GM19043 (cell line): ENCODE data around the gene GRID2.

Experiments
- ATAC-seq: cut with Tn5 transposase; IDR thresholded peaks from one replicate; pipeline ENCODE4 v1.9.1; 2021; ENCODE audit warnings: low read depth; ENCODE audit not compliant: unreplicated experiment

The GRID2 gene

GRCh38 chr4:92885632-92886031 is 581.9 kb downstream of the GRID2 start:
- no peak for ATAC-seq

DNA sequence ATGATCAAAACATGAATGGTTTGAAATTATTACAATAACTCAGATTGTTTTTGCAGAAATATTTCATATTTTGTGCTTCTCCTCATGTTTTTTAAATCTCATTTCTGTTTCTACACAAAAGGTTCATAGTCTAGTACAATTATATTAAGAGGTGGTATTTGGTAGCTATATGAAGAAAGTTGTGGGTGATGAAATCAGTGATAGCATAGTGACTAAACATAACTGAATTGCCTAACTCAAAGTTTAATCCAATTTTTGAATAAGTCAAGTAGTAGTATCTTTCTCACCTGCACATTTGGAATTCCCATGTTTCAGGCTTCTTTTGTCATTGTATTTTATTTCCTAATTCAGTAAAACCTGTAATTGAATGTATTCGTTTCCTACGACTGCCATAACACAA is 648.7 kb downstream of the GRID2 start:
- ATAC-seq, result no peak

- ATAC-seq, result no peak
Measured at GRCh38 chr4:92952897-92953296, 649.1 kb downstream of the GRID2 start.

- no peak for ATAC-seq
Measured at GRCh38 chr4:92953462-92953861, 649.7 kb downstream of the GRID2 start.

GRCh38 chr4:92961881-92962280 is 658.1 kb downstream of the GRID2 start:
- ATAC-seq, result no peak

DNA sequence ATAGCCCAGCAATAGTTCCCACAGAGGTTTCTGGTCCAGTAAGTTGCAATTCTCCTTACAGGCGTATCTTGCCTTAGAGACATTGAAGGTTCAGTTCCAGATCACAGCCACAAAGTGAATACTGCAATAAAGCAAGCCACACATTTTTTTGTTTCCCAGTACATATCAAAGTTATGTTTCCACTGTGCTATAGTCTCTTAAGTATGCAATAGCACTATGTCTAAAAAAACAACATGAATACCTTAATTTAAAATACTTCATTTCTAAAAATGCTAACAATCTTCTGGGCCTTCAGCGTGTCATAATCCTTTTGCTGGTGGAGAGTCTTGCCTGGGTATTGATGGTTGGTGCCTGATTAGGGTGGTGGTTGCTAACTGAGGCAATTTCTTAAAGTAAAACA is 659.1 kb downstream of the GRID2 start:
- no peak for ATAC-seq

- no peak for ATAC-seq
Measured at GRCh38 chr4:92968556-92968955, 664.8 kb downstream of the GRID2 start.

- ATAC-seq, result no peak
Measured at GRCh38 chr4:92968996-92969395, 665.2 kb downstream of the GRID2 start.

- no peak for ATAC-seq
Measured at GRCh38 chr4:92969650-92970379, 666.0 kb downstream of the GRID2 start.

- no peak for ATAC-seq
Measured at GRCh38 chr4:92970996-92971395, 667.2 kb downstream of the GRID2 start.

DNA sequence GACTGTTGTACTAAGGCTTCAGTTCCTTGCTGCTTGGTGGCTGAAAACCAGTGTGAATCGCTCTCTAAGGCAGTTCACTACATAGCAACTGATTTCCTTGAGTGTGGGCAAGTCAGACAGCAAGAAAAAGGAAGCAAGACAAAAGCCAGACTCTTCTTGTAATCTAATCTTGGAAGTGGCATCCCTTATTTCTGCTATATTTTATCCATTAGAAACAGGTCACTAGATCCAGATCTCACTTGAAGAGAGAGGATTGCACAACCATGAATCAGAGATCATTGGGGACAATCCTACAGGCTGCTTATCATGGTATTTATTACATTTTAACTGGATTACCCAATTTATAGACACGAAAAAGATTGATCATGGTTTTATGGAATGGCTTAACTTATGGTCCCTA is 684.5 kb downstream of the GRID2 start:
- no peak for ATAC-seq

DNA sequence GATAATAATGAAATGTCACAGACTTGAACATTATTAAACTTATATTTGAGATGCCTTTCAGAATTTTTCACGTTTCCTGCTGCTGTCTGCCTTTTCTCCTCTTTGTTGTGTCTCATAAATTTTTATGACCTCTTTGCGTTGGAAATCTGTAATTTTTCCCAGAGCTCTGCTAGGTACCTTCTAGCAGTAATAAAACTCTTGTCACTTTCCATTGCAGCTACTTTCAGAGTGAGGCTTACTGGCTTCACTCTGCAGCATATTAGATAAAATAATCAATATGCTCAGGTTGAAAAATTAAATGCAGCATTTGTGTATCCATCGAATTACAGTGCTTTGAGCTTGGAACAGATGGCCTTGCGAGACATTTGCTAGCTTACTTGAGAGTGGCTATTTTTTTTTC is 689.0 kb downstream of the GRID2 start:
- ATAC-seq, result no peak

- ATAC-seq, result no peak
Measured at GRCh38 chr4:92994727-92995126, 691.0 kb downstream of the GRID2 start.

DNA sequence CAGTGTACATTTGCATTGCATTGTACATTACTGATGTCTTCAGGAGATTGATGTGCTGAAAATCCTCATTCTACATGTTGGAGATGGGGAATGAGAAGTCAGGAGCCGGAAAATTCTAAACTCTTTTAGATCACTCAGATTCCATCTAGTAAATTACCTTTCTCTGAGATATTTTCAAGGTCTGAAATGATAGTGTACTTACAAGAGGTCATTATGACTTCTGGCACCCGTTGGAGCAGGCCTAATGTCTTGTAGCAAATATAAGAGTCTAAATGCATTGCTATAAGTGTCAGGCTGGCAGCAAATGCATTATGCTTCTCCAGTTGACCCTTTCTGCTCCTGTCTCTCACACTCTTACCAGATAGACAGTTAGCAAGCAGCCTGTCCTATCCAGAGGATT is 692.8 kb downstream of the GRID2 start:
- no peak for ATAC-seq

GRCh38 chr4:93000910-93001309 is 697.1 kb downstream of the GRID2 start:
- no peak for ATAC-seq

DNA sequence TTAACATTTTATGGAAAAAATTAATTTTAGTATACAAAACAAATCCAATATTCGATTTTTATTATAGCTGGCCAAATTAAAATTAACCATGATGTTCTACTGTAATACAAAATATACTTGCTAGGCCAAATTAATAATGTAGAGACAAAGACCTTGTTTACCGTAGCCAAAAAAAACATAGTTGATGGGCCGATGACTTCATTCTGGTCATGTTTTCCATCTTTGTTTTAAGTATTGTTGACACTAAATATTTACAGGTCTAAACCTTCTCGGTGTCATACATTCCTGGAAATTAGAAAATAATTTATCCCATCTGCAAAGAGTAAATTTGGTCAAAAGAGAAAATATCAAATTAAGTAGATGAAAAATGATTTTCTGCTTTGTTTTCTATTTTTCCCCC is 698.5 kb downstream of the GRID2 start:
- no peak for ATAC-seq

GRCh38 chr4:93016350-93016749 is 712.6 kb downstream of the GRID2 start:
- ATAC-seq, result no peak

DNA sequence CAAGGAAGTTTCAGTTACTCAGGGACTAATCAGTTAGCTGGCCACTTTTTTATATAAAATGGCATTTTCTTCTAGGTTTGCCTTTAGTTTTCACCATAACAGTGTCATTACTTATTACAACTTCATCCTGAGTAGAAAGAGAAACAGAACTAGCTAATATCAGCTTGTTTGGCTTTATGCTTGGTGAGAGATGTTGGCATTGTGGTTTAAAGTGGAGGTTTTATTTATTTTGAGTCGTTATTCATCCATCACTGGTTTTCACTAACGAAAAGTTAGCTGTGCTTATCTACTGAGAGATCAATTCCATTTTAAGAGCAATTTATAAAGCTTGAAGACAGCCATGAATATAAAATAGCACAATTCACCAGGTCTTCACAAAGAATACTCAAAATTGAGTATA is 714.5 kb downstream of the GRID2 start:
- ATAC-seq, result no peak

DNA sequence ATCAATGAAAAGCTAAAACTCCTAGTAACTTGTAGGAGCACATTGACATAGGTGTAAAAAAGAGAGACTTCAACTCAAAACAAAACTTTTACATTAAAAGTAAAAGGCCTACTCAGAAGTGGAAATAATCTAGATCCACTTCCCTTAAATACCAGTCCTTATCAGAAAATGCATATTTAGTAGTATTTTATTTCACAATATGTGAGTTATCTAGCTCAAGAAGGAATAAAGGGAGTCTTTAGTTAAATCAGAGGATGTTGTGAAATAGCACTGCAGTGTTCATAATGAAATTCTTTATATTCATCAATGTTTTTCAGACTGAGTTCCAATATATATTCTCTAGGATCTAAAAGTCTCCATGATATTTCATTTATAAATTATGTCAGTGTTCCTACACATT is 715.0 kb downstream of the GRID2 start:
- ATAC-seq, result no peak

- no peak for ATAC-seq
Measured at GRCh38 chr4:93029769-93030168, 726.0 kb downstream of the GRID2 start.

- ATAC-seq, result no peak
Measured at GRCh38 chr4:93030670-93031069, 726.9 kb downstream of the GRID2 start.

- ATAC-seq, result no peak
Measured at GRCh38 chr4:93031431-93032098, 727.8 kb downstream of the GRID2 start.
